Measurements from ENCODE around the gene GAS2L1.

Gene GAS2L1

GRCh38 chr22:29341849-29342127 is 35.3 kb downstream of the GAS2L1 start:
- no peak for ATAC-seq
- TF ChIP-seq, protein P1, sequence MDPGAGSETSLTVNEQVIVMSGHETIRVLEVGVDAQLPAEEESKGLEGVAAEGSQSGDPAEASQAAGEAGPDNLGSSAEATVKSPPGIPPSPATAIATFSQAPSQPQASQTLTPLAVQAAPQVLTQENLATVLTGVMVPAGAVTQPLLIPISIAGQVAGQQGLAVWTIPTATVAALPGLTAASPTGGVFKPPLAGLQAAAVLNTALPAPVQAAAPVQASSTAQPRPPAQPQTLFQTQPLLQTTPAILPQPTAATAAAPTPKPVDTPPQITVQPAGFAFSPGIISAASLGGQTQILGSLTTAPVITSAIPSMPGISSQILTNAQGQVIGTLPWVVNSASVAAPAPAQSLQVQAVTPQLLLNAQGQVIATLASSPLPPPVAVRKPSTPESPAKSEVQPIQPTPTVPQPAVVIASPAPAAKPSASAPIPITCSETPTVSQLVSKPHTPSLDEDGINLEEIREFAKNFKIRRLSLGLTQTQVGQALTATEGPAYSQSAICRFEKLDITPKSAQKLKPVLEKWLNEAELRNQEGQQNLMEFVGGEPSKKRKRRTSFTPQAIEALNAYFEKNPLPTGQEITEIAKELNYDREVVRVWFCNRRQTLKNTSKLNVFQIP (CRISPR knock-in tag; IDR thresholded peaks at IDR 0.05; ENCODE audit: borderline replicate concordance, low read depth), result no peak
- TF ChIP-seq ZNF70 (CRISPR knock-in tag; IDR thresholded peaks at IDR 0.05), result no peak
- TF ChIP-seq ZFP3 (CRISPR knock-in tag; IDR thresholded peaks at IDR 0.05), result no peak
- no peak for TF ChIP-seq PPARA (CRISPR knock-in tag; IDR thresholded peaks at IDR 0.05; ENCODE audit: borderline replicate concordance)
- TF ChIP-seq ESRRG (CRISPR knock-in tag; IDR thresholded peaks at IDR 0.05), result no peak
- TF ChIP-seq ISL1 (CRISPR knock-in tag; IDR thresholded peaks at IDR 0.05), result no peak
- no peak for TF ChIP-seq PATZ1 (CRISPR knock-in tag; IDR thresholded peaks at IDR 0.05; ENCODE audit: borderline replicate concordance)
- TF ChIP-seq GLIS3 (CRISPR knock-in tag; IDR thresholded peaks at IDR 0.05), result no peak
- TF ChIP-seq CSDC2 (CRISPR knock-in tag; IDR thresholded peaks at IDR 0.05), result no peak
- TF ChIP-seq ZC3H10 (CRISPR knock-in tag; IDR thresholded peaks at IDR 0.05), result no peak
- TF ChIP-seq TCF4 (CRISPR knock-in tag; IDR thresholded peaks at IDR 0.05; ENCODE audit: borderline replicate concordance), result no peak
- TF ChIP-seq, protein P2, sequence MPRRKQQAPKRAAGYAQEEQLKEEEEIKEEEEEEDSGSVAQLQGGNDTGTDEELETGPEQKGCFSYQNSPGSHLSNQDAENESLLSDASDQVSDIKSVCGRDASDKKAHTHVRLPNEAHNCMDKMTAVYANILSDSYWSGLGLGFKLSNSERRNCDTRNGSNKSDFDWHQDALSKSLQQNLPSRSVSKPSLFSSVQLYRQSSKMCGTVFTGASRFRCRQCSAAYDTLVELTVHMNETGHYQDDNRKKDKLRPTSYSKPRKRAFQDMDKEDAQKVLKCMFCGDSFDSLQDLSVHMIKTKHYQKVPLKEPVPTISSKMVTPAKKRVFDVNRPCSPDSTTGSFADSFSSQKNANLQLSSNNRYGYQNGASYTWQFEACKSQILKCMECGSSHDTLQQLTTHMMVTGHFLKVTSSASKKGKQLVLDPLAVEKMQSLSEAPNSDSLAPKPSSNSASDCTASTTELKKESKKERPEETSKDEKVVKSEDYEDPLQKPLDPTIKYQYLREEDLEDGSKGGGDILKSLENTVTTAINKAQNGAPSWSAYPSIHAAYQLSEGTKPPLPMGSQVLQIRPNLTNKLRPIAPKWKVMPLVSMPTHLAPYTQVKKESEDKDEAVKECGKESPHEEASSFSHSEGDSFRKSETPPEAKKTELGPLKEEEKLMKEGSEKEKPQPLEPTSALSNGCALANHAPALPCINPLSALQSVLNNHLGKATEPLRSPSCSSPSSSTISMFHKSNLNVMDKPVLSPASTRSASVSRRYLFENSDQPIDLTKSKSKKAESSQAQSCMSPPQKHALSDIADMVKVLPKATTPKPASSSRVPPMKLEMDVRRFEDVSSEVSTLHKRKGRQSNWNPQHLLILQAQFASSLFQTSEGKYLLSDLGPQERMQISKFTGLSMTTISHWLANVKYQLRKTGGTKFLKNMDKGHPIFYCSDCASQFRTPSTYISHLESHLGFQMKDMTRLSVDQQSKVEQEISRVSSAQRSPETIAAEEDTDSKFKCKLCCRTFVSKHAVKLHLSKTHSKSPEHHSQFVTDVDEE (CRISPR knock-in tag; IDR thresholded peaks at IDR 0.05), result no peak
- no peak for TF ChIP-seq BACH2 (CRISPR knock-in tag; IDR thresholded peaks at IDR 0.05; ENCODE audit: borderline replicate concordance)
- no peak for TF ChIP-seq CSRNP3 (CRISPR knock-in tag; IDR thresholded peaks at IDR 0.05)
- no peak for TF ChIP-seq TOX (CRISPR knock-in tag; IDR thresholded peaks at IDR 0.05; ENCODE audit: borderline replicate concordance)
- no peak for TF ChIP-seq ZNF565 (CRISPR knock-in tag; conservative IDR thresholded peaks at IDR 0.05; ENCODE audit: low read depth)

- TF ChIP-seq PATZ1 (CRISPR knock-in tag; IDR thresholded peaks at IDR 0.05; ENCODE audit: borderline replicate concordance), result no peak
- TF ChIP-seq CSRNP3 (CRISPR knock-in tag; IDR thresholded peaks at IDR 0.05), result no peak
- no peak for TF ChIP-seq OSR1 (CRISPR knock-in tag; IDR thresholded peaks at IDR 0.05)
- TF ChIP-seq ZFP3 (CRISPR knock-in tag; IDR thresholded peaks at IDR 0.05), result no peak
- TF ChIP-seq ZNF565 (CRISPR knock-in tag; conservative IDR thresholded peaks at IDR 0.05; ENCODE audit: low read depth), result no peak
- TF ChIP-seq CSDC2 (CRISPR knock-in tag; IDR thresholded peaks at IDR 0.05), result no peak
- no peak for TF ChIP-seq ZFP30 (CRISPR knock-in tag; IDR thresholded peaks at IDR 0.05)
- no peak for TF ChIP-seq SNAI2 (CRISPR knock-in tag; IDR thresholded peaks at IDR 0.05)
- no peak for TF ChIP-seq TCF4 (CRISPR knock-in tag; IDR thresholded peaks at IDR 0.05; ENCODE audit: borderline replicate concordance)
- no peak for TF ChIP-seq RARB (CRISPR knock-in tag; IDR thresholded peaks at IDR 0.05)
- no peak for TF ChIP-seq ISL1 (CRISPR knock-in tag; IDR thresholded peaks at IDR 0.05)
- TF ChIP-seq ZC3H10 (CRISPR knock-in tag; IDR thresholded peaks at IDR 0.05), result no peak
- no peak for TF ChIP-seq ARNTL (CRISPR knock-in tag; IDR thresholded peaks at IDR 0.05; ENCODE audit: borderline replicate concordance, low read depth)
- TF ChIP-seq, protein P2 (CRISPR knock-in tag; IDR thresholded peaks at IDR 0.05), result no peak
- TF ChIP-seq TOX (CRISPR knock-in tag; IDR thresholded peaks at IDR 0.05; ENCODE audit: borderline replicate concordance), result no peak
- no peak for TF ChIP-seq GLIS3 (CRISPR knock-in tag; IDR thresholded peaks at IDR 0.05)
- TF ChIP-seq BACH2 (CRISPR knock-in tag; IDR thresholded peaks at IDR 0.05; ENCODE audit: borderline replicate concordance), result no peak
- TF ChIP-seq PPARA (CRISPR knock-in tag; IDR thresholded peaks at IDR 0.05; ENCODE audit: borderline replicate concordance), result no peak
- no peak for TF ChIP-seq ZNF70 (CRISPR knock-in tag; IDR thresholded peaks at IDR 0.05)
- no peak for ATAC-seq
Observed at GRCh38 chr22:29342177-29342576, 35.7 kb downstream of the GAS2L1 start.
